GM18951 (cell line): ENCODE measurements around the gene VSTM4.

Experiments
- POLR2A ChIP-seq: IDR thresholded peaks from 4 replicates; pipeline ENCODE4 v1.6.1; 2011; ENCODE audit warnings: mild to moderate bottlenecking; ENCODE audit not compliant: insufficient read length, insufficient read depth; ENCODE audit errors: extremely low read depth
- in situ Hi-C: fragments of 300-500 bp; cut with MboI; formaldehyde crosslinking; loops from one replicate; pipeline ENCODE4 v1.12.0; 2022; ENCODE audit warnings: low sequenced_read_pairs, mixed read lengths, inconsistent platforms; ENCODE audit not compliant: unreplicated experiment

VSTM4 gene

DNA sequence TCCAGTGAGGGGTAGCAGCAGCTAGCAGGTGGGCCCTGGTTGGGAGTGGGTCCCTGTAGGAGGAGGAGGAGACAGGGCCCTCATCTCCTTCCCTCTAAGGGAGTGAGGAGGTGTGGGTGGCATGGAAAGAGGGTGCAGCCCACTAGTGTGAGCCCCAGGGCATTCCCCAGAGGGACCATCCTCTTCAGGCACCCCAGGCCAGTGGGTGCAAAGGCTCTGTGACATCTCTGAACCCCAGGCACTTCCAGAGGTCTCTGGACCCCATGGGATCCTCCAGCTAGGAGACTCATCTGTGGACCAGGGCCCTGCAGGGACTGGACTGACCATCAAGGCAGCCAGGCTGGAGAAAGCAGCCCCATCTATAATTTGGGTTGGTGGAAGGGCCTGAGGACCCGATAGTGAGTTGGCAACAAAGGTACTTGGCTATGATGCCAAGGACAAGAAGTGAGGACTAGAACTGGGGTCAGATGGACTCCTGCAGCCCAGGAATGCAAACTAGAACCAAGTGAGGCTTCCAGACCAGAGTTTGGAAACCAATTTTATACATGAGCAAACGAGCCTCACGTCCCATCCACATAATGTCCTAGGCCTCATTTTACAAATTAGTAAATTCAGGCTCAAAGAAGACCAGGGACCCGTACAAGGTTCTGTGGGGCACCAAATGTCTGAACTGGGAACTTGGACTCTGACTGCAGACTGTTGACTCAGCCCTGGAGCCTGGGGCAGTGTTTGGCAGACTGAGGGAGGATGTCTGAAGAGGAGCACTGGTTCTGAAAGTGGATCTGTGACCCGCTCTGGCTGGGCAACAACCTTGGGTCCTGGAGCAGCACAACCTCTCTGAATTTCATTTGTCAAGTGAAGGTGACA lies 1.4 kb upstream of the VSTM4 start:
- no peak for TF ChIP-seq POLR2A
- in situ Hi-C loops: no loop called here

DNA sequence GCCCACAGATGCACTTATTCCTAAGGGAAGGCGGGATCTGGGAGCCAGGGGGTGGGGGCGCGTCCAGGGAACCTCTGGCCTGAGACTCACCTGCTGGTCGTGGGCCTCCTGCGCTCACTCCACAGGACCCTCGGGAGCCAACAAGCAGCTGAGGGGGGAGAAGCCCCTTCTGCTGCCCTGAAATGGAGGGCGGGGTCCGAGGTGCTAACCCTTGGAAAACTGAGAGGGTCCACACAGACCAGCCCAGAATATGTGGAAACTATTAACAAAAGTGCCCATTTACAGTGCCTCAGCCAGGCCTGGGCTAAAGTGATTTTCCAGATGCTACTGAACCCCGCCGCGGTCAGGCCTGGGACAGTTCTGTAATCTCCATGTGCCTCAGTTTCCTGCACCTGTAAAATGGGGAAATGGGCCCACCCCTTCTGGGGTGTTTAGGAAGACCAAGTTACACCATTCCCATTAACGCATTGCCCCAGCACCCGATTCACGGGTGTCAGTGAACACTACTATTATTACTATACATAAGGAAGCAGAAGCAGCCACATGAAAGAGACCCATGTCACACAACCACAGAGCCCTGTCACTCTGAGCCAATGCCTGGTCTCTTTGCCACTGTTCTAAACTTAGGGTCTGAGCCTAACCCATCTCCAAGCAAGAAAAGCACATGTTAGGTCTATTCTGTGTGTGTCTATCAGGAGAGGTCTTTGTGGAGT lies 630 bp upstream of the VSTM4 start:
- no peak for TF ChIP-seq POLR2A
- in situ Hi-C loops: no loop called here

DNA sequence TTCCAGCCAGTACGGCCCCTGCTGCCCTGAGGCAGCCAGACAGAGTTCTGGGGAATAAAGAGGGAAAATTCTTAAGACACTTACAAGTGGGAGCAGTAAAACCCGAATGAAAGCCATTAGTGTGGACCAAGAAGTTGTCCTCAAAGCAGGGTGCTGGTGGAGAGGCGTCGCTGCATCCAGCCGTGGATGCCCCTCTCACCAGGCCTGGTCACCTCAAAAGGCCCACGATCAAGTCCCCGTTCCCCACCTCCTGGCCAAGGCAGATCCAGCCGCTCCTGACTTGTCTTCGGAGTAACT lies 656 bp downstream of the VSTM4 start:
- in situ Hi-C loops: no loop called here
- no peak for TF ChIP-seq POLR2A

DNA sequence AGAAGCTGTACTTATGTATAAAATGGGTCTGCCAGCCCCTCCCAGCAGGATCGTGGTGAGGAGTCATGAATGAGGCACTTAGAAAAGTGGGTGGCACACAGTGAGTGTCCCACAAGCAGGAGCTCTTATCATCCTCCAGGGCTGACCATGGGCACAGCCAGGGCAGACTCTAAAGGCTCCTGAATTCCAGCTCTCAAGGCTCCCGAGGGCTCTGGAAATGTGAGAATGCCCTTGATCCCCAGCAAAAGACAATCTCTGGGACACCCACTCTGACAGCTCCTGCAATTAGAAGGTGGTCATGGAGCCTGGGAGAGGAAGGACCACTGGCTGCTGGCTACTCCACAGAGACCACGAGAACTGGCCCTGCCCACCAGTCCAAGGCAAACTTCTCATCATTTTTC lies 1.6 kb downstream of the VSTM4 start:
- no peak for TF ChIP-seq POLR2A
- in situ Hi-C loops: no loop called here

DNA sequence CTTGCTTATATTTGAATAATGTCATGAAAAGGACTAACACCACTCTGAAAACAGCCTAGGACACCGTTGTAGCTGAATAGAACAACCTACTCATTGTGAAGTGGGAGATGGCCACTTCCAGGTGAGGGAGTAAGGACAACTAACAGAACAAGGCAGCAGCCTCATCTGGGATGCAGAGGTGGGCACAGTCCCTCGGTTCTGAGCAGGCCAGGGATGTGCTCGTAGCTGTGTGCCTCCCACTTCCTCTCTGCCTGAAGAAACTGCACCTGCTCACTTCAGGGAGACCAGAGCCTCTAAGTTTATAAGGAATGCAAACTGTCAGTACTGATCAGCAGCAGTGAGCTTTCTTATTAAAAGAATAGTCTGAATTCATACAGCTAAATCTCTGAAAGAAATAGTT lies 2.5 kb downstream of the VSTM4 start:
- TF ChIP-seq POLR2A: no peak
- in situ Hi-C loops: no loop called here

DNA sequence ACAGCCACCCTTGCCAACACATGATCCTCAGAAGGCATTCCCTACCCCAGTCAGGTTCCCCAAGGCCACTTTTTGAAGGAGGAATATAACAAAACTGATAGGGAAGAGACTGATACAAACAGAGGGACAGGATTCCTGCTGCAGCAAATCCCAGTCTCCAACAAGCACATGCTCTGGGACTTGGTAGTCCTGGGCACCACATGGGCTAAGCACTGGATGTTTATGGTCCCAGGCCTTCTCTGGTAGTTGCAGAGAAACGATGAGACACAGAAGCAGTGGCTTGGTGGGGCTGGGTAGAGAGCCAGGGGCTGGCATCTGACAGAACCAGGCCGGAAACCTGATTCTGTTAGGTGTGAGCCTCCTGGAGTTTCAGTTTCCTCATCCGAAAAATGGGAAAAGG lies 3.2 kb downstream of the VSTM4 start:
- TF ChIP-seq POLR2A: no peak
- in situ Hi-C loops: no loop called here

DNA sequence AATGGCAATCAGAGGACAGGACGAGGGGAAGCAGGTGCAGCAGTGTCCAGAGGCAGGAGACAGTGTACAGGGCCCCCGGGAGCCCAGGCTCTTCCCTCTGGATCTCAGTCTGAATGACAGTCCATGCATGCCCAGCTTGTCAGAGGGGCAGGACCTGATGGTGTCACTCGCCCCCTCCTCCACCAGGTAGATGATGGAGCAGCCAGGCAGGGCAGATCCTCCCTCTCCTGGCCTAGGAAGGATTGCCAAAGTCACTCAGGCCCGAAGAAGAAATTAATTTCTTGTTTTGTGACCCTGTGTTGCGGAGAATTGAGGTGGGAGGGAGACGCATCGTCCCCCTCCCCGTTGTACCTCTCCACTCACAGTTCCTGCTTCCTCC lies 4.0 kb downstream of the VSTM4 start:
- TF ChIP-seq POLR2A: no peak
- in situ Hi-C loops: no loop called here

DNA sequence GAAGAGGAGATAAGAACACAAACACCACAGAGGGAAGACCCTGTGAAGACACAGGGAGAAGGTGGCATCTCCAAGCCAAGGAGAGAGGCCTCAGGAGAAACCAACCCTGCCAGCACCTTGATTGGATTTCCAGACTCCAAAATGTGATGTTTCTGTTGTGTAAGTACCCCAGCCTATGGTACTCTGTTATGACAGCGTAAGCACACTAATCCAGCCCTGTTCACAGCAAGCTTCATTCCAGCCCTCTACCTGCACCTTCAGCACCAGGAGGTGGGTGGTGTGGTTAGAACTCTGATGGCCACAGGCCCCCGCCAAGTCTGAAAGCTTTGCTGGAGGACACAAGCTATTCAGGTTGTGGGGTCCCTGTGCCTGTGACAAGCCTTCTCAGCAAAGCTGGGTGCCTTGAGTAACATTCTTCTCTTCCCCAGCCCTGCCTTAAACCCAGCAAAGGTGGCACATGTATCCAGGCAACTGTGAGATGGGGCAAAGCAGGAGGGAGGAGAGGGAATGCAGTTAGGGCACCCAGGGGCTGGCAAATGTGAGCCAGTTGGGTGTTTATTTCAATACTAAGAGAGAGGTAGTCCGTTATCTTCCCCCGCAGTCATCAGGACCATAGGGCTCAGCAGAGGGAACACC lies 4.5 kb downstream of the VSTM4 start:
- TF ChIP-seq POLR2A: no peak
- in situ Hi-C loops: no loop called here

DNA sequence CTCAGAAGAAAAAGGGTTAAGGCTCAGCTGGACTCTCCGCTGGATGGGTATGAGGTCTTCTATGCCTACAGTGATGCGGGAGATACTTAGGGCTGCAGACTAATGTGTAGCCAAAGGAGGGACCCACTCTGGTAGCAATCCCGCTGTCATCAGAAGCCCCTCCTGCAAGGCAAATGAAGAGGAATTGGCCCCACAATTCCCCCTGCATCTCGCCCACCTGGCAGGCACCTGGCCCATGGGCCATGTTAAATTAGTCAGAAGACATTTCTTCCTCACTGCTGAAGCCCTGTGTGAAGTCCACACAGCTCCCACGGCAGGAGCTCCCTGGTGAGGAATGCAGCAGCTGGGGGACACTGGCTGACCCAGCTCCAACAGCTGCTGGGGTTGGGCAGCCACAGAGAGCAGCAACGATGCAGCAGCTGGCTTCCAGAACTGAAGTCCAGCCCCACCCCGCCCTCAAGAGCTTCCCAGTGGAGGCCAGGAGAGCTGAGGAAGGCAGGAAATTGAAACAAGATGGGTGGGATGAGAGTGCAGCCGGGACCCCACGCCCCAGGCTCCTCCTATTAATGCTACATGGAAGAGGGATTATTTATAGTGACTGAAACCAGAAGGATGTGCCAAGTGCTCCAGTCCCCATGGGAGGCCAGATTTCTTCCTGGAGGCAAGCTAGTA lies 5.5 kb downstream of the VSTM4 start:
- in situ Hi-C loops: no loop called here
- TF ChIP-seq POLR2A: no peak

DNA sequence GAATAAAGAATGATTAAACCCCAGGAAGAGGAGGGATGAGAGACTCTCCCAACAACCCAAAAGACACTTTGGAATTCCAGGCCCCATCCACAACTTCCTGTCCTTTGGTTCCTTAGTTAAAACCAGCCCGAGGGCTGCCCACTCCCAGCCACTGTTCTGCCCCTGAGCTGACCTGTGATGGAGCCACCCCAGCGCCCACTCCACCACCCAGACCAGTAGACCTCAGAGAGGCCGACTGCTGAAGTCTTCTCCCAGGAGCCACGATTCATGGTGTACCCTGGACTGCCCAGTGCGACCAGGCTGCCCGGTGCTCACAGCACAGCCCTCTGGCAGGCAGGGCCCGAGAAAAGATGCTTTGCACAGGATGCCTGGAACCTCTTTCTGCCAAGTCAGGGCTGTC lies 6.7 kb downstream of the VSTM4 start:
- TF ChIP-seq POLR2A: no peak
- in situ Hi-C loops: no loop called here

DNA sequence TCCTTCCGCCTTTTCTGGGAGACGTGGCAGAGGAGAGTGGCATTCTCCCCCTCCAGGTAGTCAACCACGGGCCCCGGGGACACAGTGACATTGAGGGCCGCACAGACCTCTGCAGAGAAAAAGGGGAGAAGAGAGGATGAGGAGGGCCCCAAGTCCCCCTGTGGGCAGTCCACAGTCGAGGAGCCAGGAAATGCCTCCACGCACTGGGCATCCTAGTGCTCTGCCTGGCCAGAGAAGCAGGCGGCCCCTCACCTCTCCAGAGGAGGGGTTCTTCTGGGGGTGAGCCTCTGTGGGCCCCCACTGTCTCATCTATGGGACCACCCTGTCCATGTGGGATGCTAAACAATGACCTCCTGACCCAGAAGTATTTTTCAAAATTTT lies 7.4 kb downstream of the VSTM4 start:
- no peak for TF ChIP-seq POLR2A
- in situ Hi-C loops: no loop called here

DNA sequence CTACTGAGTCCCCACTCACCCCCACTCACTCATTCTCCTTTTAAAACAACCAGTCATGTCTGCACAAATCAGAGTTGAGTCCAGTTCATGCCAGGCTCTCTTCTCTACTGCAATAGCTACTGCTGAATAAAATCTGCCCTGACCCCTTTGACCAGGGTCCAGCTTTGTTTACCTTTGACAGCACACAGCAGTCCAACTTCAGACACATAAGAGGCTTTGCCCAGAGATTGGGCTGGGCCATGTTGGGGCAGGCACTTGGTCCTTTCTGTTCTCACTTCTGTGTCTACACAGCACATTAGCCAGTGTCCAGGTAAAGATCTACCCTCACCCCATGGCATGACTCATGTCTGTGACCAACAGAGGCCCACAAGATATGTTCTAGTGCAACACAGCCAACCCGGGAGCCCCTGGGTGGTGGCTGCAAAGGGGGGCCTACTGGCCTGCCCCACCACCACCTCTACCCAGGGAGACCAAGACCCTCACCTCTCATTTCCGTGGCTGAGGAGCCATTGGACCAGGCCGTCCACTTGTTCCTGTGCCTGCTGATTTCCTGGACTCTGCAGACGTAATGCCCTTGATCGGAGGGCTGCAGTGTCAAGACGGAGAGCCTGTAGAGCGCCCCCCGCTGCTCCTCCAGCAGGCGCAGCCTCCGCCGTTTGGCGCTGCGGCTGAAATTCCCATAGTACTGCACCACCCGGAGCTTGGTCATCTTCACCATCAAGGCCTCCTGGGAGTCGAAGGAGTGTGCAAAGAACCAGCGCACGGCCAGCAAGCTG lies 8.0 kb downstream of the VSTM4 start:
- in situ Hi-C loops: no loop called here
- TF ChIP-seq POLR2A: no peak

DNA sequence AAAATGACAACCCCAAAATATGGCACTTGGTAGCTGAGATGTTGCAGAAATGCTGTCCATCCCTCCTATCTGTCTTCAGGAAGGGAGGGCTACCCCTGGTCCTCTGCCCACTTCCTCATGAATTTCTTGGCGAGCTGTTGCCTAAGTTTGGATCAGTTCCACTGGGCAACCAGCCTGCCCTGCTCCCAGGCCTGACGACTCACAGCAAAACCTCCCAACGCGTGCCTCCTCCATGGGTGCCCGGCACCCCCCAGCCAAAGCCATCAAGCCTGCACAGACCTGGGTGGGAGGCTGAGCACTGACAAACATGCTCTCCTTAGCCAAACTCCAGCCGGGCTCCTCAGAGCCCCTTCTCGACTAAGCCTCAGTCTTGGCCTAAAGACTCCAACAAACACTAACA lies 8.9 kb downstream of the VSTM4 start:
- in situ Hi-C loops: no loop called here
- TF ChIP-seq POLR2A: no peak
